Hypothalamus (tissue), 51 donors: ENCODE results near the gene HCST.
"Not testable (repeated sequence)": the region's sequence is repeated elsewhere in the genome, so short reads cannot be mapped to it uniquely, and the experiment has no call there.

Source experiments
- DNase-seq, 51 donors: peaks; one replicate each; lab custom pipeline; 2025; lab: John Stamatoyannopoulos, UW

The HCST gene

DNA sequence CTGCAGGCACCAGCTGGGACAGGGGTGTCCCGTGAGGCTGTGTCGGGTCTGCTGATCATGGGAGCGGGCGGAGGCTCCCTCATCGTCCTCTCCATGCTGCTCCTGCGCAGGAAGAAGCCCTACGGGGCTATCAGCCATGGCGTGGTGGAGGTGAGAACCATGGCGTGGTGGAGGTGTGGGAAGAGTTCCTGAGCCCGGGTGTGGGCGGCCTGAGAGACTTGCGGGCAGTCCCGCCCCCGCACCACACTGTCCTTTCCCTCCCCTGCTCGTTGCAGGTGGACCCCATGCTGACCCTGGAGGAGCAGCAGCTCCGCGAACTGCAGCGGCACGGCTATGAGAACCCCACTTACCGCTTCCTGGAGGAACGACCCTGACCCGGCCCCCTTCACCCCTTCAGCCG is 23.3 kb upstream of the HCST start:
- DNase-seq: no peak

DNA sequence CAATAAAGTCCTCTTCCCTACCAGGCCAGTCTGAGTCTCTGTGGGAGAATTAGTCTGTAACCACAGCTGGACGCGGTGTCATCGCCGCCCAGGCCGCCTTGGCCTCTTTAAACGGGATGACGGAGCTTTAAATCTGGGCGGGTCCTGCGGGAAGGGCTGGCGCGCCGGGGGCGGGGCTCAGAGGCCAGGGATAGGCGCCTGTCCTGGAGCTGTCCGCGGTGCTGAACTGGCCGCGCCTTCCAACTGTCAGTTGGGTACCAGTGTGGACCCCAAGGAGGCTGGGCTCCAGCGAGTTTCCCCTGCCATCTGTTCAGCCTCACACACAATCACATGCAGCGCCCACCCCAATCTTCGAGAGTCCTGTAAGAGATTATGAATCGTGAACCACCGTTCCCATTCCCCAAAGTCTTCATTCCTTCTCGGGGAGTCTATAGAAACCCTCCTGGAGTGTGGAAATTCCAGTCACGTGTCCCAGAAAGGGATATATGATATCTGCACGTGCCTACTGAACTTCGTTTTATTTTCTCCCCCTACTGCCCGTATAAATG is 22.5 kb upstream of the HCST start:
- DNase-seq: peak in 45 of 51 donors; percentile 10 to 86 (median 63)

DNA sequence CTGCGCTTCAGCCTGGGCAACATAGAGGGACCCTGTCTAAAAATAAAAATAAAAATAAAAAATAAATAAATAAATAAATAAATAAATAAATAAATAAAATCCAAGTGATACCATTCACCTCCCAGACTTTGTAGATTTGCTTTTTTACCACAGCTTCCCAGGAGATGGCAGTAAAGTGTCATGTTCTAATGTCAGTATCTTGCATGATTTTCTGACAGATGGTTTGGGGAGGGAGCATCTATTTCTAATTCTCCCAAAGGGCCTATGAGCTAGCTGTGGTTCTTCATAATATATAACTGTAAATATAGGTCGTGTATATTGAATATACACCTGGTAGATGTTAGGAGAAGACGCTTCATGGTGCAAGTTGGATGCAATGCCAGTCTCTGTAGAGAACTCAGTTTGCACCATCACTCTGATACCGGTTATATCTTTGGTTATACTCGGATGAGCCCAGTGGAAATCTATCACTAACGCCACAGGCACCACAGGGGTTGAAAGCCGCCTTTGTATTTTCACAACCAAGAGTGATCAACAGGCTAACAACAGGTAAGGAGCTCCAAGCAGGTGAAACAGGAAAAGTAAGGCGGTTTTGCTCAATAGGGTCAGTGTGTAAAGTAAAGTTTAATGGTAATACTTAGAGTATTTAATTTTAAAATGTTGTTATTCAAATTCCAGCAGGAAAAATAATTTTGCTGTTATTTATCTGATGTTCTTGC is 20.1 kb upstream of the HCST start:
- DNase-seq: peak in 13 of 51 donors; percentile 5 to 75 (median 13)

DNA sequence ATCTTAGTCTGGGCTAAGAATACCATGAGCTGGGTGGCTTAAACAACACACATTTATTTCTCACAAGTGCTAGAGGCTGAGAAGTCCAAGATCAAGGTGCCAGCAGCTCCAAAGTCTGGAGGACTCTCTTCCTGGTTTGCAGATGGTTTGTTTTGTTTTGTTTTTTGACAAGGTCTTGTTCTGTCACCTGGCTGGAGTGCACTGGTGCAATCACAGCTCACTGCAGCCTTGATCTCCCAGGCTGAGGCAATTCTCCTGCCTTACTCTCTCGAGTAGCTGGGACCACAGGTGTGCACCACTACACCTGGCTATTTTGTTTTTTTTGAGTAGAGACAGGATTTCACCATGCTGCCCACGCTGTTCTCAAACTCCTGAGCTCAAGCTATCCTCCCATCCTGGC is 18.4 kb upstream of the HCST start:
- no peak for DNase-seq

DNA sequence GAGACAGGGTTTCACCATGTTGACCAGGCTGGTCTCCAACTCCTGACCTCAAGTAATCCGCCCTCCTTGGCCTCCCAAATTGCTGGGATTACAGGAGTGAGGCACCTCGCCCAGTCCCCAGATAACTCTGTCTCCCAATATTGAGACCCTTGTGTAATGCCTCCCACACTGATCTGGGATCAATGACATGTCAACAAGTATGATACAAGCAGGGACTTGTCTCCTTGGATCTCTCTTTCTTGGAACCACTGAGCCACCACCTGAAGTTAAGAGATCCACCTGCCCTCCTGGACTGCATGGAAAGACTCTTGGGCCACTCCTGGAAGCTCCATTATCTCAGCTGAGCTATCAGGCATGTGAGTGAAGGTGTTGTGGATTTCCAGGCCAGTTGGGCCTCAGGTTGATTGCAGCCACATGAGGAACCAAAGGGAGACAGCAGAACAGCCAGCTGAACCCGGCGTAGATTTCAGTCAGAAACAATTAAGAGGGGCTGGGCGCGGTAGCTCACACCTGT is 17.0 kb upstream of the HCST start:
- DNase-seq: no peak

DNA sequence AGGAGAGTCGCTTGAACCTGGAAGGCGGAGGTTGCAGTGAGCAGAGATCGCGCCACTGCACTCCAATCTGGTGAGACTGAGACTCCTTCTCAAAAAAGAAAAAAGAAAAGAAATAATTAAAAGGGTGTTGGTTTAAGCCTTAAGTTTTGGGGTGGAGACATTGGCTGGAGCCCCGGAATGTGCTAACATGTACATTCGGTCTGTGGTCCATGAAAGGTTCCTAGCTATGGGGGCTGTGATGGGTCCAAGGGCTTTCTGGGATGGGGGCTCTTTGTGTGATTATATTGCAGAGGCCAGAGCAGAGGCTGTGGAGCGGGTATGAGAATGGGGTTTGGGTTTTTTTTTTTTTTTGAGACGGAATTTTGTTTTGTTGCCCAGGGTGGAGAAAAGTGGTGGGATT is 16.4 kb upstream of the HCST start:
- DNase-seq: no peak

DNA sequence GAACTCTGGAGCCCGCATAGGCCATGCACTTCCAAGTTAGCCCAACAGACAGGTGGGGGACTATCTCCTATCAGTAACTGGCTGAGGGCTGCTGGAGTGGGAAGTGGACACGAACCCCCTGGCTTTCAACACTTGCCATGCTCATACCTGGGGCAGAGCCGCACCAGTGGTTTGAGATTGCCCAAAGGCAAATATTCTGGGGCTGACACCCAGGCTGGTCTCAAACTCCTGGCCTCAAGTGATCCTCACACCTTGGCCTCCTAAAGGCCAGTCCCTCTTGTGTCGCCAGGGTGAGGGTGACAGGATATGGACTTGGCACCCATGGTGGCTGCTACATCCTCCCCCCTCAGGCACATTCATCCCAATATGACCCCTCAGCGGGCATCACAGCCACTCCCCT is 15.1 kb upstream of the HCST start:
- DNase-seq: no peak

DNA sequence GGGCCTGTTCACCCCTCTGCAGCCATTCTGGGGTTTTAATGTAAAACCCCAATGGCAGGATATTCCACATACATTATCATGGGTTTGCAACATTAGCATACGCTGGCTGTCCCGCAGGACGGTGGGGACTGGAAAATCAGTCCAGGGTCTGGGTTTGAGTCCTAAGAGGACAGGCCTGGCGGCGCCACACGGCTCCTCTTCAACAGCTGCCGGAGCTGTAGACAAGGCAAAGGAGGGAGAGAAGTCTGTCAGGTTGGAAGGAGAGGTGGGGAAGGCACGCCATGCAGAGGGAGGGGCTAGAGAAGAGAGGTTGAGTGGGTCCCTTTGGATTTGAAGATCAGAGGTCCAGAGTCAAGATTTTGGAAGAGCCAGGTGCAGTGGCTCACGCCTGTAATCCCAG is 13.9 kb upstream of the HCST start:
- no peak for DNase-seq

DNA sequence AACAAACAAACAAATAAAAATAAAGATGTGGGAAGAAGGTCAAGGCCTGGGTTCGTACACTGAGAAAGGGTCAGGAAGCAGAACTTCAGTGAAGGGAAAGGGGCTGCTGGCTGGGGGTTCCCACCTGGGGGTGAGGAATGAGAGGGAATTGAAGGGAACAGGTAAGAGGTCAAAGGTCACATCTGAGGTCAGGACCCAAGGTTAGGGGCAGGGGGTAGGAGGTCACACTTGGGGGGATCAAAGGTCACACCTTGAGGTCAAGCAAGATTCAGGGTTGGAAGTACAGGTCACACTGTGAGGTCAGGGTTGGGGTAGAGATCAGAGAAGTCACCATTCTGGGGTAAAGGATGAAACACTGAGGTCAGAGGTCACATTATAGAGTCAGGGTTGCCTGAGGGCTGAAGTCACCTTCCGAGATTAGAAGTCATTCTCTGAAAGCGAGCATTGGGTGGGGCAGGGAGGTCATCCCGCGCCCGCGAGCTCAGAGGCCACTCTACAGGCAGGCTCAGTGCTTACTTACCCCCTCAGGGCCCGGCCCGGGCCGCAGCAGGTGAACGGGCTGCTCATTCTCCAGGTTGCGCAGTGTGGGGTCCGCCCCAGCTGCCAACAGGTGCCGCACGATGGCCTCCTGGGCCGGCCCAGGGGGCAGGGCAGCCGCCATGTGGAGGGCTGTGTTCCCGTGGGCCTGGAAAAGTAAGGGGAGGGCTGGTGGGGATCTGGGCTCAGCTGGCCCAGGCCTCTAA is 12.8 kb upstream of the HCST start:
- no peak for DNase-seq

DNA sequence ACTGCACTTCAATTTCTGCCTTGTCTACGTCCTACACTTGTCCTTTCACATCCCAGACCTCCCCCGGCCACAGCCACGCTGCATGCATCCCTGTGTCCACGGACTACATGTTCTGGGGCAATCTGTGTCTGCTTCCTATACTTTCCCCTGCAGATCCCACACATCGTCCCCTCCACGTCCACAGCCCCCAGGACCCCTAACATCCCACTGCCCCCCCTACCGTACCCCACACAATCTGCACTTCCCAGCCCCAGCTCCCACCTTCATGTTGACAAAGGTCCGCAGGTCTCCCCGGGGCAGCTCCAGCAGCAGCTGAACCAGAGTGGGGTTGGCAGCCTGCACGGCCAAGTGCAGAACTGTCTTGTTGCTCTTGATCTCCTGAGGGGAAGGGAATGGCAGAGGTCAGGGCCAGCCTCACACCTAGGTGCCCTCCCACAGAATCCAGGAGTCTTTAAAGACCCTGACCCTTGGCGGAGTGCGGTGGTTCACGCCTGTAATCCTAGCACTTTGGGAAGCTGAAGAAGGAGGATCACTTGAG is 12.1 kb upstream of the HCST start:
- DNase-seq: no peak

DNA sequence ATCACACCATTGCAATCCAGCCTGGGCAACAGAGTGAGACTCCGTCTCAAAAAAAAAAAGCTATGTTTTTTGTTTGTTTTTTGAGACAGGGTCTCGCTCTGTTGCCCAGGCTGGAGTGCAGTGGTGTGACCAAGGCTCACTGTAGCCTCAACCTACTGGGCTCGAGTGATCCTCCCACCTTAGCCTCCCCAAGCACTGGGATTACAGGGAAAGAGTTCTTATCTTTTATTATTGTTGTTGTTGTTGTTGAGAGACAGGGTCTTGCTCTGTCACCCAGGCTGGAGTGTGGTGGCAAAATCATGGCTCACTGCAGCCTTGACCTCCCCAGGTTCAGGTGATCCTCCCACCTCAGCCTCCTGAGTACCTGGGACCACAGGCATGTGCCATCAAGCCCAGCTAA is 10.5 kb upstream of the HCST start:
- not testable (repeated sequence) for DNase-seq

DNA sequence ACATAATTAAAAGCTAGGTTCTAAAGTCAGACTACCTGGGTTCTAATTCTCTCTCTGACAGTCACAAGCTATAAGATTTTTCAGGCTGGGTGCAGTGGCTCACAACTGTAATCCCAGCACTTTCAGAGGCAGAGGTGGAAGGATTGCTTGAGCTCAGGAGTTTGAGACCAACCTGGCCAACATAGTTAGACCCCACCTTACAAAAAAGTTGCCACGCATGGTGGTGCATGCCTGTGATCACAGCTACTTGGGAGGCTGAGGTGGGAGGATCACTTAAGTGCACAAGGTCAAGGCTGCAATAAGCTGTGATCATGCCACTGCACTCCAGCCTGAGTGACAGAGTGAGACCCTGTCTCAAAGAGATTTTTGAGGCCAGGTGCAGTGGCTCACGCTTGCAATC is 8.0 kb upstream of the HCST start:
- DNase-seq: no peak

DNA sequence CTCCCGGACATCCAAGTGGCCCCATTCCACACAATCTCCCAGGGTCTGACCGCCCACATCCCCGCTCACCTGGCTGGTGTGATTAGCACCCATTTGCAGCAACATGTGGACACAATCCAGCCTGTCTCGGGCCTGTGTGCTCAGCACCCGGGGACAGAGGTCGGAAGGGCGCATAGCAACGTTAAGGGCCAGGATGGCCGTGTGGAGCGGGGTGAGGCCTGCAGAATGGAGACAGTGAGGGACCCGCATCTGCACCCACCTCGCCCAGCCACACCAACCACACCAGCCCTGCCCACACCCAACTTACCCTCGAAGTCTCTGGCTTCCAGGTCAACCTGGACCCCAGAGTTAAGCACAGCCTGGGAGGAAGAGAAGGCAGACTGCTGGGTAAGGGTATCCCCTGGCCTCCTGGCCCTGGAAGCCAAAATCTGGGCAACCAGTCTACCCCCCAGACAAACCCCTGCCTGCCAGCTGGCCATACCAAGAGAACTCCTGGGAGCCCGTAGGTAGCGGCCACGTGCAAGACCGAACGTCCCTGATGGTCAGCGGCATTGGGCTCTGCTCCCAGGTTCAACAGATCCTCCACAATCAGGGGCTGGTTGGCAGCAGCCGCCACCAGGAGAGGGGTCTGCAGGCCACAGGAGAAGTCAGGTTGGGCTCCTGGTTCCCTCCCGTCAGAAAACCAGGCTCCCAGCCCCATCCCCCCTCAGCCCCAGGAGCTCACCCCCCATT is 6.3 kb upstream of the HCST start:
- no peak for DNase-seq

DNA sequence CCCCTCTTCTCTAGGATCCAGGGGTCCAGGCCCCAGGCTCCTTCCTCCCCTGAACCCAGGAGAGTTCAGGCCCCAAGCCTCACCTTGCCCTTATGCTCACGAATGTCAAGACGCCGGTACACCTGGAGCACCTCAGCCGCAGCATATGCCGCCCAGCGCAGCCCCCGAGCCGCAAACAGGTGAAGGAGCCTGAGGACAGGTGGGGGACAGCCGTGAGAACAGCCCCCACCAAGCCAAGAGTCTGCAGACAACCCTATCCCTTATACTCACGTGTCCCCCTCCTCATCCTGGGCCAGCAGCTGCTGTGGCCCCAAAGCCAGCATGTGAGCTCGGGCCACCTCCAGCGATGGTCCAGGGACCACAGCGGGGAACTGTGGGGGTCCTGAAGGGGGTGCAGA is 5.7 kb upstream of the HCST start:
- DNase-seq: no peak

DNA sequence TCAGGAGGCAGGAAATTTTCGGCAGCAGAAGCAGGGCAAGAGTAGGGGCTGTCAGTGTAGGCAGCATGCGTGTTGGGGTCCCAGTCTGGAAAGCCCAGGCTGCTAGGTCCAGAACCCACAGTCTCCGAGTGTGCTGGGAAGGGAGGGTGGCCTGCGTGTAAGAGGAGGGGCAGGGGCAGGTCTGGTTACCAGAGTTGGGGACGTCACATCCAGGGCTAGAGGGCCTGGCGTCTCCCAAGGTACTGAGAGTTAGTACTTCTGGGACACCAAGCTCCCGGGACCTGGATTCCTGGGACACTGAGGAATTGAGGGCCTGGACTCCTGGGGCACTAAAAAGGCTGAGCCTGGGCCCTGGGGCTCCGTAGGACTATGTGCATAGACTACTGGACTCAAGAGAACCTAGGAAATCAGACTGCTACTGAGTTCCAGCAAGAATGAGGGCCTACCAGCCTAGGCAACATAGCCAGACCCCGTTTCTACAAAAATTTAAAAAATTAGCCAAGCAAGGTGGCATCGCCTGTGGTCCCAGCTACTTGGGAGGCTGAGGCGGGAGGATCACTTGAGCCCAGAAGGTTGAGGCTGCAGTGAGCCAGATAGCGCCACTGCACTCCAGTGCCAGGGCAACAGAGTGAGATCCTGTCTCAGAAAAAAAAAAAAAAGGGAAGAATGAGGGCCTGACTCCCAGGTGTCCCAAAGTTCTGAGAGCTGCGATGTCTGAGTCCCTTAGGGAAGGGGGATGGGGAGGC is 4.5 kb upstream of the HCST start:
- no peak for DNase-seq

DNA sequence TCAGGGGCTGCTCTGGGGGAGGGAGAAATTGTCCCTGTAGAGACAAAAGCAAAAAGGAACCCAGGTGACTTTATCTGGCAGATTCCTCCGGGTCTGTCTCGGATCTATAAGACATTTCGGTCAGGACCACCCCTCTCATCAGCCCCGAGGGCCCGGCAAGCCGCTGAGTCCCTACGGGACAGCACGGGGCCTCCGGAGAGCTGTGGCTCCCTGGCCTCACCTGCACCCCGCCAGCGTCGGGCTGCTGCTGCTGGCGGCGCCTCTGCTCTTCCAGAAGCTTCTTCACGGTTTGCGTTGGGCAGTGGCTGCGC is 3.9 kb upstream of the HCST start:
- peak in 1 of 51 donors; percentile 40 for DNase-seq

DNA sequence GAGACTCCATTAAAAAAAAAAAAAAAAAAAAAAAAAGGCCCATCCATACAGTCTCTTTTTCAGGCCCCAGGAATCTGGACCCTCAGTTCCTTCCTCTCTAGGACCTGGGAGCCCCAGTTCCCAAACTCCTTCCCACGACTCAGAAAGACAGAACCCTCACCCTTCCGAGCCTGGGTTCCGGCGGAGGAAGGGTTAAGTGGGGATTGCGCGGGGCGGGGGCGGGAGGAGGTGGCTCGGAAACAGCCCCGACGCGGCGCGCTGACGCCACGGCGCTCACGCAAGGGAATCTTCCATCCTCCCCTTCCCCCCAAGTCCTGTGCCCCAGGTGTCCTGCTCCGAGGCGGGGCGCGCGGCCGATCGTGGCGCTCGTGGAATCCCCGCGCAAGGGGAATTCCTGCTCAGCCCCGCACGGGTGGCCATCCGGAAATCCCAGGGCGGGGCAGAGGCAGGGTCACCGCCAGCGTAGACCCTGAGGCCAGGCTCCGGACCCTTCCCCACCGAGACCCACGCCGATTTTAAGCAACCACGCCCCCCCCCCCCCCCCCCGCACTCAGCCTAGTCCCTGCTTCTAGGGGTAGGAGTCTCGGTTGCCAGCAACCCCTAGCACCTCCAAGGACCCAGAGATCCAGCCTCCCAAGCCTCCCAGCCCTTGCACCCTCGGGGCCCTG is 2.6 kb upstream of the HCST start:
- peak in 45 of 51 donors; percentile 20 to 78 (median 56) for DNase-seq

DNA sequence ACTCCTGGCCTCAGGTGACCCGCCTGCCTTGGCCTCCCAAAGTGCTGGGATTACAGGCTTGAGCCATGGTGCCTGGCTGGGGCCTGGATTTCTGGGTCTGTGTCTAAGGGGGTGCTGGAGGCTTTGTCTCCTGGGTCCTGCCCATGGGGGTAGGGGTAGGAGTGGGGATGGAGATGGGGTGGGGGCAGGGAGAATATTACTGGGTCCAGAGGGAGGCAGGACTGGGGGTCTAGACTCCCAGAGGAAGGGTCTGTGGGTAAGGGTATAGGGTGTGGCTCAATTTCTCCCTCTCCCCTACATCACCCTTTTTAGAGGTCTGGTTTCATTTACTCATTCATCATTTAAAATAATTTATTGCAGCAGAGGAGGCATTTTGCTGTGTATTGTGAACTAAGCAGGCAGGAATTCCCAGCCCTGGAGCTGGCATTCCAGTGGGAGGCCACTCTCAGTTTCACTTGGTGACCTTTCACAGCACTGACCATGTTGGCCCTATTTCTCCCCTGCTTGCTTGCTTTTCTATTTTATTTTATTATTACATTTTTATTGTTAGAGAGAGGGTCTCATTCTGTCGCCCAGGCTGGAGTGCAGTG is 1.2 kb upstream of the HCST start:
- no peak for DNase-seq

DNA sequence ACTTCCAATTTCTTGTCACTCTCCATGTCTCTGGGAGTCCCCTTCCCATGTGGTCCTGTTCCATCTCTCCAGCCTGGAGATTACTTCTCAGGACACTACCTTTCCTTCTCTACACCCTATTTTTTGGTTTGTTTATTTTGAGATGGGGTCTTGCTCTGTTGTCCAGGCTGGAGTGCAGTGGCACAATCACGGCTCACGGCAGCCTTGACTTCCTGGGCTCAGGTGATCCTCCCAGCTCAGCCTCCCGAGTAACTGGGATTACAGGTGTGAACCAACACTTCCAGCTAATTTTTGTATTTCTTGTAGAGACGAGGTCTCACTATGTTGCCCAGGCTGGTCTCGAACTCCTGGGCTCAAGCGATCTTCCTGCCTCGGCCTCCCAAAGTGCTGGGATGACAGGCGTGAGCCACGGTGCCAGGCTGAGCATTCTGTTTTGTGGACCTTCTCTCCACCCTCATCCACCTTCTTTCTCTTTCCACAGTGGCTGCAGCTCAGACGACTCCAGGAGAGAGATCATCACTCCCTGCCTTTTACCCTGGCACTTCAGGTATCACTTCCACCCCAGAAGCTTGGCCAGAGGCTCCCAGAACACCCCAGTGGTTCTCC is 644 bp downstream of the HCST start:
- DNase-seq: no peak
